Pancreas (tissue), 10 donors: ENCODE measurements around the gene ARHGEF9. TPM values are rescaled to one million over a fixed set of nuclear protein-coding genes. Genes with fewer than 3 reads are reported as not detected.

ENCODE experiments used
- ATAC-seq, 4 donors: fragments of 200-7000 bp; cut with Tn5 transposase; one replicate each; pipeline versions ENCODE4 v1.8.0 to v1.9.1; 2020; ENCODE audit warnings: mild to moderate bottlenecking in 4 of 4, moderate library complexity in 4 of 4
- DNase-seq, 6 donors: peaks; one replicate each; pipeline ENCODE4 v3.0.0-alpha.2; 2020
- FAIRE-seq: peaks from 2 replicates; lab custom pipeline; 2012; peaks lifted over from hg19 to GRCh38; lab: Jason Lieb, UNC
- H3K27ac ChIP-seq, 4 donors: fragments of 200-600 bp; sonication (generic); 1 replicate in 3 of 4; 2 replicates in 1 of 4; pipeline versions ENCODE4 v1.5.0 to v1.8.0; 2020
- H3K27me3 ChIP-seq, 4 donors: fragments of 200-600 bp; one replicate each; pipeline ENCODE4 v1.8.0; 2021
- H3K36me3 ChIP-seq, 3 donors: fragments of 200-600 bp; sonication (generic) in 1 of 3; one replicate each; pipeline versions ENCODE4 v1.5.0 to v1.8.0; 2020 to 2021
- H3K4me1 ChIP-seq, 3 donors: fragments of 200-600 bp; one replicate each; pipeline ENCODE4 v1.8.0; 2021
- H3K4me3 ChIP-seq, 4 donors: fragments of 200-600 bp; sonication (generic) in 2 of 4; one replicate each; pipeline versions ENCODE4 v1.5.0 to v1.8.0; 2020 to 2021
- H3K9me3 ChIP-seq, 4 donors: fragments of 200-600 bp; one replicate each; pipeline ENCODE4 v1.8.0; 2021
- WGBS, 2 donors: extraction: QIAGEN DNeasy Blood & Tissue Kit; methylation state at CpG; one replicate each; pipeline ENCODE4 v1.1.7; 2013; 5-methylcytosine and 5-hydroxymethylcytosine counted together
- intact Hi-C, 3 donors: fragments of 100-400 bp; cut with DNase I; formaldehyde crosslinking; loops; one replicate each; pipeline versions ENCODE4 v1.11.1 to v1.14.2; 2022
- polyA plus RNA-seq, 2 donors: library from polyadenylated mRNA; stranded (reverse); fragments of 200-250 nt; gene quantifications; one replicate each; pipeline ENCODE4 v1.2.3, GENCODE V29; 2013
- total RNA-seq, 6 donors: library from RNA; stranded (reverse); fragmentation: NEBNext Ultra II Directional in 4 of 6; extraction: Animal tissue kit (Norgen Biotek cat#: 25700) in 4 of 6; gene quantifications; one replicate each; pipeline versions ENCODE4 v1.2.1 to v1.2.4, GENCODE V29; 2021 to 2023
- TF ChIP-seq, protein P1 (sequence below), 4 donors: fragments of 200-600 bp; sonication (generic) in 3 of 4; IDR thresholded peaks; one replicate each; pipeline versions ENCODE4 v1.5.0 to v1.8.0; 2021; ENCODE audit warnings: antibody characterized with exemption in 4 of 4
- donor health status: healthy with polysubstance abuse.
- donor health status: DM: no; HTN: no; CAD: no; lungs with moderate emphysema.
- donor health status: DM: no; HTN: no; CAD: no.
- donor health status: control.
- donor health status: control.
- donor health status: Bipolar disorder and iron deficiency.
- donor health status: DM: yes; HTN: yes; CAD: no.
- donor health status: DM: no; HTN: no; CAD: no.
- donor health status: DM: no; HTN: no; CAD: no.
- donor health status: DM: yes; HTN: yes; CAD: no.

ARHGEF9 gene
- total and polyA plus RNA-seq, 8 donors: 5.8 to 18.3 (median 10.0) TPM

DNA sequence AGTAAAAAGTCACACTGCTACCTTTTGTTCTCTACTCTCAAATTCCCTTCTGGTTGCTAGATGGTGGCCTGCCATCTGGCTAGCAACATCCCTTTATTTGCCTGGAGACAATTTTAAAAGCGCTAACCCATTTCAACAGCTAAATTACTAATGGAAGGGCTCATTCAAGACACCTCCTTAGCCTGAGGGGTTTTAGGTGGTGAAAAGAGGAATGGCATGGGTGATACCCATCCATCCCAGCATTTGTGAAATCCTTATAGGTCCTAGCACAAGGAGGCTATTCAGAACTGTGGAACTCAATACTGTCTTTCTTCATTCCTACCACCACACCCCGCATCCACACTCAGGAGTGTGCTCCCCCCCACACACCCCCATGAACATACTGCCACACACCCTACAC lies 33.5 kb downstream of the ARHGEF9 start:
- Histone ChIP-seq H3K4me1 (peaks cover 0 to 5% (median 0%) of the 10 kb centered on the region in 3 donors), H3K27ac (no peak overlapping the region), H3K9me3 (no peaks in the 10 kb centered on the region), H3K36me3 (no peaks in the 10 kb centered on the region), H3K27me3 (peaks cover 0 to 5% (median 0%) of the 10 kb centered on the region in 4 donors), H3K4me3 (no peak overlapping the region)
- TF ChIP-seq, protein P1, sequence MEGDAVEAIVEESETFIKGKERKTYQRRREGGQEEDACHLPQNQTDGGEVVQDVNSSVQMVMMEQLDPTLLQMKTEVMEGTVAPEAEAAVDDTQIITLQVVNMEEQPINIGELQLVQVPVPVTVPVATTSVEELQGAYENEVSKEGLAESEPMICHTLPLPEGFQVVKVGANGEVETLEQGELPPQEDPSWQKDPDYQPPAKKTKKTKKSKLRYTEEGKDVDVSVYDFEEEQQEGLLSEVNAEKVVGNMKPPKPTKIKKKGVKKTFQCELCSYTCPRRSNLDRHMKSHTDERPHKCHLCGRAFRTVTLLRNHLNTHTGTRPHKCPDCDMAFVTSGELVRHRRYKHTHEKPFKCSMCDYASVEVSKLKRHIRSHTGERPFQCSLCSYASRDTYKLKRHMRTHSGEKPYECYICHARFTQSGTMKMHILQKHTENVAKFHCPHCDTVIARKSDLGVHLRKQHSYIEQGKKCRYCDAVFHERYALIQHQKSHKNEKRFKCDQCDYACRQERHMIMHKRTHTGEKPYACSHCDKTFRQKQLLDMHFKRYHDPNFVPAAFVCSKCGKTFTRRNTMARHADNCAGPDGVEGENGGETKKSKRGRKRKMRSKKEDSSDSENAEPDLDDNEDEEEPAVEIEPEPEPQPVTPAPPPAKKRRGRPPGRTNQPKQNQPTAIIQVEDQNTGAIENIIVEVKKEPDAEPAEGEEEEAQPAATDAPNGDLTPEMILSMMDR (IDR thresholded peaks at IDR 0.05): no peak
- FAIRE-seq (no peak), ATAC-seq (no peak), DNase-seq (no peak)
- intact Hi-C loops: no loop called here
- WGBS, 2 donors: 80 to 82% methylated on average over 2 of the region's 2 CpGs

DNA sequence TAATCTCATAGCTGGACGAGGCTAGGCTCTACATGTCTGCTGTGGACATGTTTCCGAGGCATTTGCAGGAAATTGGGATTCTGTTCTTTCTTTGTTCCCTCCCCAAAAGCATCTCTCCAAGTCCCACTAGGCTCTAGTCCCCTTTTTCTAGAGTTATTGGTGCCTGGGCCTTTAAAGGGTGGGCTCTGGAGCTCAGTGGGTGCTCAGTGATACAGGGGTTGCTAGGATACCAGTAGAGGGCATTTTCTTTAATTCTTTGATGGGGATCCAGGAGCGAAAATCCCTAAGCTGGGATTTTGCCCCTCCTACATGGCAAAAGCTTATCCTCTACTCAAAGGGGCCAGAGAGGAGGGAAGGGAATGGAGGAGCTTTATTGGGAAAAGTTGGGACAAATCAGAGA lies 34.2 kb downstream of the ARHGEF9 start:
- TF ChIP-seq, protein P1 (IDR thresholded peaks at IDR 0.05): no peak
- 71 to 85% methylated on average over 3 of the region's 3 CpGs for WGBS, 2 donors
- Histone ChIP-seq H3K36me3 (no peaks in the 10 kb centered on the region), H3K27ac (no peak overlapping the region), H3K4me1 (peaks cover 0 to 5% (median 0%) of the 10 kb centered on the region in 3 donors), H3K9me3 (no peaks in the 10 kb centered on the region), H3K27me3 (peaks cover 0 to 5% (median 0%) of the 10 kb centered on the region in 4 donors), H3K4me3 (no peak overlapping the region)
- intact Hi-C loops: no loop called here
- DNase-seq (no peak), ATAC-seq (no peak), FAIRE-seq (no peak)

DNA sequence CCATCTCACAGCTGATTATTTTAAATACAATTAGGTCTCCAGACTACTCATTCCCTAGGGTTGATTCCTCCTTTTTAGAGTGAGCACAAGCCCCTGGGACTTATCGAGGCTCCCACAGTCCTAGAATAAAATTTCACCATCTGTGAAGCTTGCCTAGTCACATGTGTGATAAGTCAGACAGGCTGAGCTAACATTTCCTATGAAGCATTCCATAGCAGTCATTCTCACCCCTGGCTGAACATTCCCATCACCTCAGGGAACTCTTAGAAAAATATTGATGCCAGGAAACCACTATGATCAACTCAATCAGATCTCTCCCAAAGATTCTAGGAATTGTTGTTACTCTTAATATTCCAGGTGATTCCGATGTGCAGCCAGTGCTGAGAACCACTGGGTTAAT lies 37.7 kb downstream of the ARHGEF9 start:
- intact Hi-C loops: no loop called here
- TF ChIP-seq, protein P1 (IDR thresholded peaks at IDR 0.05): no peak
- no peaks in the 10 kb centered on the region for H3K9me3 ChIP-seq
- FAIRE-seq (no peak), DNase-seq (no peak), ATAC-seq (peak in 2 of 4 donors; percentile 54 to 68)
- no peaks in the 10 kb centered on the region for H3K36me3 ChIP-seq
- H3K4me1 ChIP-seq: no peaks in the 10 kb centered on the region
- no peak overlapping the region for H3K4me3 ChIP-seq
- H3K27ac ChIP-seq: no peak overlapping the region
- H3K27me3 ChIP-seq: peaks cover 0 to 5% (median 0%) of the 10 kb centered on the region in 4 donors
- WGBS, 2 donors: 47 to 54% methylated on average over 2 of the region's 2 CpGs

DNA sequence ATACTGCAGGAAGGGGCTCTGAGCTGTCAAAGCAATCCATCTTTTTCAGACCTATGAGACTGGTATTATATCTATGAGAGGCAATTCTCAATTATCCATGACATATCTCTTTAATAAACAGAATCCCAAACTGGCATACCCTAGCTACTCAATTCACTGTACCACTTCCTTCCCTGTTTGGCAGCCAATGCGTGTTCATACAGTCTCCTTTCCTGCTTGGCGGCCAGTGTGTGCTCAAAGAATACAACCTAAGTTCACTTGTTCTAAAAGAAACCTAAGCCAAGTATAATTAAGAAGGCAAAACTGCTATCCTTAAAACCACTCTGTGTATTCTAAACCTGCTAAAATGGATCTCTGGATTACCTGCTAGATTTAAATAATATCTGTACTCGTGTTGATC lies 38.3 kb downstream of the ARHGEF9 start:
- TF ChIP-seq, protein P1 (IDR thresholded peaks at IDR 0.05): no peak
- H3K9me3 ChIP-seq: no peaks in the 10 kb centered on the region
- intact Hi-C loops: no loop called here
- DNase-seq: no peak
- WGBS, 2 donors: 67 to 88% methylated on average over 3 of the region's 3 CpGs
- H3K27me3 ChIP-seq: peaks cover 0 to 5% (median 0%) of the 10 kb centered on the region in 4 donors
- H3K4me1 ChIP-seq: no peaks in the 10 kb centered on the region
- no peak for FAIRE-seq
- no peaks in the 10 kb centered on the region for H3K36me3 ChIP-seq
- H3K27ac ChIP-seq: no peak overlapping the region
- no peak for ATAC-seq
- H3K4me3 ChIP-seq: no peak overlapping the region

DNA sequence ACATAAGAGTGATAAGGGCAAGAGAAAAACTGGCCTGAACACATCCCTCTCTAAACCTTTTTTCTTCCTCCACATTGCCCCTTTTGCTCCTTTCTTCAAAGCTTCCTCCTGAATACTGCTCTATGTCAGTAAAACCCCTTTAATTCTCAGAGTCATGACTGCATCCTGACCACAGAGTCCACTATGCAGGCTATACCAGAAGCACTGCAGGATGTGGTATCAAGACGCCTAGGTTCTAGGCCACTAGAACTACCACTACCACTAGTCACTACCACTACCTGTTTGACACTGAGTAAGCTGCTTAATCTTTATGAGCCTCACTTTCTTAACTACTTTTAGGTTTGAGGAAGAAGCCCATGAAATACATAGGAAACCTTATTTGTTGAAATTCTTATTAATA lies 38.7 kb downstream of the ARHGEF9 start:
- intact Hi-C loops: no loop called here
- no peaks in the 10 kb centered on the region for H3K36me3 ChIP-seq
- H3K4me3 ChIP-seq: no peak overlapping the region
- no peaks in the 10 kb centered on the region for H3K4me1 ChIP-seq
- FAIRE-seq: no peak
- 82 to 85% methylated on average over 1 of the region's 1 CpG for WGBS, 2 donors
- no peak overlapping the region for H3K27ac ChIP-seq
- TF ChIP-seq, protein P1 (IDR thresholded peaks at IDR 0.05): no peak
- DNase-seq: no peak
- H3K9me3 ChIP-seq: no peaks in the 10 kb centered on the region
- peaks cover 0 to 5% (median 0%) of the 10 kb centered on the region in 4 donors for H3K27me3 ChIP-seq
- ATAC-seq: no peak
